WTC11 (cell line): ENCODE results near the gene AFF2. TPM values are rescaled to one million over a fixed set of nuclear protein-coding genes. Genes with fewer than 3 reads are reported as not detected.

Source experiments
- ATAC-seq: fragments of 200-7000 bp; cut with Tn5 transposase; 2 replicates; pipeline ENCODE4 v1.10.0; 2021; ENCODE audit warnings: mild to moderate bottlenecking, moderate library complexity
- CTCF ChIA-PET: fragments of 300-600 bp; sonication (Branson Sonifier 250); formaldehyde crosslinking; loops from one replicate; lab custom pipeline; 2021; ENCODE audit warnings: antibody characterized with exemption; lab: Charles Lee
- POLR2A ChIA-PET: fragments of 350-600 bp; sonication (Branson Sonifier 250); formaldehyde crosslinking; loops from one replicate; lab custom pipeline; 2021; ENCODE audit warnings: antibody characterized with exemption; lab: Charles Lee
- DNase-seq: peaks from one replicate; pipeline ENCODE4 v3.0.0; 2021; ENCODE audit warnings: low spot score
- H3K27ac Mint-ChIP-seq: 2 replicates; pipeline ENCODE4 v1.8.0; 2021; ENCODE audit warnings: mixed read lengths
- H3K27me3 Mint-ChIP-seq: 2 replicates; pipeline ENCODE4 v1.8.0; 2021; ENCODE audit warnings: low read depth, mild to moderate bottlenecking, moderate library complexity, mixed read lengths
- H3K36me3 Mint-ChIP-seq: 2 replicates; pipeline ENCODE4 v1.8.0; 2021; ENCODE audit warnings: mixed read lengths
- H3K4me1 Mint-ChIP-seq: 2 replicates; pipeline ENCODE4 v1.8.0; 2022; ENCODE audit warnings: mixed read lengths
- H3K4me3 Mint-ChIP-seq: 2 replicates; pipeline ENCODE4 v1.8.0; 2021; ENCODE audit warnings: mild to moderate bottlenecking, moderate library complexity, mixed read lengths
- H3K9me3 Mint-ChIP-seq: 2 replicates; pipeline ENCODE4 v1.8.0; 2021; ENCODE audit warnings: mixed read lengths
- CBFB ChIP-seq: sonication (generic); formaldehyde crosslinking; IDR thresholded peaks from 2 replicates; pipeline ENCODE4 v1.8.1; 2022; ENCODE audit warnings: mild to moderate bottlenecking, low read depth, missing genetic modification reagents
- ETV6 ChIP-seq: sonication (generic); formaldehyde crosslinking; IDR thresholded peaks from 2 replicates; pipeline ENCODE4 v1.8.1; 2022; ENCODE audit warnings: mild to moderate bottlenecking, missing genetic modification reagents
- IRF2 ChIP-seq: sonication (generic); formaldehyde crosslinking; IDR thresholded peaks from 2 replicates; pipeline ENCODE4 v1.8.0; 2022; ENCODE audit warnings: low read depth, missing genetic modification reagents, borderline replicate concordance
- NFATC4 ChIP-seq: fragments of 250-450 bp; sonication (Bioruptor Pico); IDR thresholded peaks from 2 replicates; pipeline ENCODE4 v1.9.0; 2021; ENCODE audit warnings: mild to moderate bottlenecking
- NFE2L1 ChIP-seq: sonication (generic); formaldehyde crosslinking; IDR thresholded peaks from 2 replicates; pipeline ENCODE4 v1.8.1; 2023; ENCODE audit warnings: missing genetic modification reagents
- PRRX2 ChIP-seq: fragments of 250-450 bp; sonication (Bioruptor Pico); IDR thresholded peaks from 2 replicates; pipeline ENCODE4 v1.8.0; 2021; ENCODE audit warnings: mild to moderate bottlenecking
- RELA ChIP-seq: sonication (generic); formaldehyde crosslinking; IDR thresholded peaks from 2 replicates; pipeline ENCODE4 v1.8.1; 2022; ENCODE audit warnings: missing genetic modification reagents, mild to moderate bottlenecking, borderline replicate concordance
- SP1 ChIP-seq: sonication (generic); formaldehyde crosslinking; conservative IDR thresholded peaks from 2 replicates; pipeline ENCODE4 v1.8.1; 2022; ENCODE audit warnings: missing genetic modification reagents
- ZNF121 ChIP-seq: sonication (generic); formaldehyde crosslinking; IDR thresholded peaks from 2 replicates; pipeline ENCODE4 v1.8.0; 2023; ENCODE audit warnings: missing genetic modification reagents
- ZNF396 ChIP-seq: fragments of 250-450 bp; sonication (Bioruptor Pico); IDR thresholded peaks from 2 replicates; pipeline ENCODE4 v1.8.0; 2021; ENCODE audit warnings: mild to moderate bottlenecking, moderate library complexity, borderline replicate concordance
- total RNA-seq: library from RNA; stranded (reverse); gene quantifications from 3 replicates; pipeline ENCODE4 v1.2.3, GENCODE V29; 2021
- TF ChIP-seq, protein P1 (sequence below): sonication (generic); formaldehyde crosslinking; IDR thresholded peaks from 2 replicates; pipeline ENCODE4 v1.8.1; 2022; ENCODE audit warnings: low read depth, missing genetic modification reagents, borderline replicate concordance
- TF ChIP-seq, protein P2 (sequence below): sonication (generic); formaldehyde crosslinking; conservative IDR thresholded peaks from 2 replicates; pipeline ENCODE4 v1.8.1; 2023; ENCODE audit warnings: mild to moderate bottlenecking, low read depth, missing genetic modification reagents, moderate library complexity
- TF ChIP-seq, protein P3 (sequence below): sonication (generic); formaldehyde crosslinking; IDR thresholded peaks from 2 replicates; pipeline ENCODE4 v1.8.0; 2022; ENCODE audit warnings: mild to moderate bottlenecking, missing genetic modification reagents
- TF ChIP-seq, protein P4 (sequence below): fragments of 200-600 bp; IDR thresholded peaks from 2 replicates; pipeline ENCODE4 v1.8.0; 2022; ENCODE audit warnings: antibody characterized with exemption
- TF ChIP-seq, protein P5 (sequence below): fragments of 250-450 bp; sonication (Bioruptor Pico); IDR thresholded peaks from 2 replicates; pipeline ENCODE4 v1.9.0; 2021; ENCODE audit warnings: moderate library complexity, mild to moderate bottlenecking, inconsistent platforms, borderline replicate concordance
- TF ChIP-seq, protein P6 (sequence below): sonication (generic); formaldehyde crosslinking; IDR thresholded peaks from 2 replicates; pipeline ENCODE4 v1.8.1; 2023; ENCODE audit warnings: mild to moderate bottlenecking, moderate library complexity, missing genetic modification reagents
- TF ChIP-seq, protein P7 (sequence below): sonication (generic); formaldehyde crosslinking; IDR thresholded peaks from 2 replicates; pipeline ENCODE4 v1.8.1; 2023; ENCODE audit warnings: mild to moderate bottlenecking, missing genetic modification reagents
- TF ChIP-seq, protein P8 (sequence below): sonication (generic); formaldehyde crosslinking; IDR thresholded peaks from 2 replicates; pipeline ENCODE4 v1.8.1; 2022; ENCODE audit warnings: mild to moderate bottlenecking, moderate library complexity, missing genetic modification reagents
- TF ChIP-seq, protein P9 (sequence below): sonication (generic); formaldehyde crosslinking; IDR thresholded peaks from 2 replicates; pipeline ENCODE4 v1.8.0; 2022; ENCODE audit warnings: mild to moderate bottlenecking, missing genetic modification reagents

AFF2 gene
- total RNA-seq, 1 experiment from 2014 or later, result 7.6 TPM

DNA sequence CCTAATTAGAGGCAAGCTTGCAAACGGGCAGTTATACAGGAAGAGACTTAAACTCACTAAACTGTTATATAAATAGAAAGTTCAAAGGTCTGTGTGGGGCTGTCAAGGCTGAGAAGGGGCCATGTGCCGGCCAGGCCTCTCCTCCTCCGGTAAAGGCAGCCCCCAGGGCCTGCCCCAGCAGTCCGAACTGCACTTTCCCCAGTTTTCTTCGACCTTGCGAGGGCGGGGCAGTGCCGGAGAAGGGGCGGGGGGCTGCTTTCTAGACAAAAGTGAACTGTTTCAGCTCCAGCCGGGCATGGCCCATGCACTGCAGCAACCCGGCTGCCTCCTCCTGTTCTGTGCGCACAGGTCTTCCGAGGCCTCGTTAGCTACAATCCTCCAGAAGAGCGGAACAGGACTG, 4.1 kb downstream of the AFF2 start (continued):
- TF ChIP-seq, protein P1, sequence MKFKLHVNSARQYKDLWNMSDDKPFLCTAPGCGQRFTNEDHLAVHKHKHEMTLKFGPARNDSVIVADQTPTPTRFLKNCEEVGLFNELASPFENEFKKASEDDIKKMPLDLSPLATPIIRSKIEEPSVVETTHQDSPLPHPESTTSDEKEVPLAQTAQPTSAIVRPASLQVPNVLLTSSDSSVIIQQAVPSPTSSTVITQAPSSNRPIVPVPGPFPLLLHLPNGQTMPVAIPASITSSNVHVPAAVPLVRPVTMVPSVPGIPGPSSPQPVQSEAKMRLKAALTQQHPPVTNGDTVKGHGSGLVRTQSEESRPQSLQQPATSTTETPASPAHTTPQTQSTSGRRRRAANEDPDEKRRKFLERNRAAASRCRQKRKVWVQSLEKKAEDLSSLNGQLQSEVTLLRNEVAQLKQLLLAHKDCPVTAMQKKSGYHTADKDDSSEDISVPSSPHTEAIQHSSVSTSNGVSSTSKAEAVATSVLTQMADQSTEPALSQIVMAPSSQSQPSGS (CRISPR knock-in tag), result no peak
- no peak for TF ChIP-seq ZNF121 (CRISPR knock-in tag)
- TF ChIP-seq, protein P2, sequence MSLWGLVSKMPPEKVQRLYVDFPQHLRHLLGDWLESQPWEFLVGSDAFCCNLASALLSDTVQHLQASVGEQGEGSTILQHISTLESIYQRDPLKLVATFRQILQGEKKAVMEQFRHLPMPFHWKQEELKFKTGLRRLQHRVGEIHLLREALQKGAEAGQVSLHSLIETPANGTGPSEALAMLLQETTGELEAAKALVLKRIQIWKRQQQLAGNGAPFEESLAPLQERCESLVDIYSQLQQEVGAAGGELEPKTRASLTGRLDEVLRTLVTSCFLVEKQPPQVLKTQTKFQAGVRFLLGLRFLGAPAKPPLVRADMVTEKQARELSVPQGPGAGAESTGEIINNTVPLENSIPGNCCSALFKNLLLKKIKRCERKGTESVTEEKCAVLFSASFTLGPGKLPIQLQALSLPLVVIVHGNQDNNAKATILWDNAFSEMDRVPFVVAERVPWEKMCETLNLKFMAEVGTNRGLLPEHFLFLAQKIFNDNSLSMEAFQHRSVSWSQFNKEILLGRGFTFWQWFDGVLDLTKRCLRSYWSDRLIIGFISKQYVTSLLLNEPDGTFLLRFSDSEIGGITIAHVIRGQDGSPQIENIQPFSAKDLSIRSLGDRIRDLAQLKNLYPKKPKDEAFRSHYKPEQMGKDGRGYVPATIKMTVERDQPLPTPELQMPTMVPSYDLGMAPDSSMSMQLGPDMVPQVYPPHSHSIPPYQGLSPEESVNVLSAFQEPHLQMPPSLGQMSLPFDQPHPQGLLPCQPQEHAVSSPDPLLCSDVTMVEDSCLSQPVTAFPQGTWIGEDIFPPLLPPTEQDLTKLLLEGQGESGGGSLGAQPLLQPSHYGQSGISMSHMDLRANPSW (CRISPR knock-in tag), result no peak
- no peak for TF ChIP-seq ZNF396 (CRISPR knock-in tag)
- TF ChIP-seq, protein P3, sequence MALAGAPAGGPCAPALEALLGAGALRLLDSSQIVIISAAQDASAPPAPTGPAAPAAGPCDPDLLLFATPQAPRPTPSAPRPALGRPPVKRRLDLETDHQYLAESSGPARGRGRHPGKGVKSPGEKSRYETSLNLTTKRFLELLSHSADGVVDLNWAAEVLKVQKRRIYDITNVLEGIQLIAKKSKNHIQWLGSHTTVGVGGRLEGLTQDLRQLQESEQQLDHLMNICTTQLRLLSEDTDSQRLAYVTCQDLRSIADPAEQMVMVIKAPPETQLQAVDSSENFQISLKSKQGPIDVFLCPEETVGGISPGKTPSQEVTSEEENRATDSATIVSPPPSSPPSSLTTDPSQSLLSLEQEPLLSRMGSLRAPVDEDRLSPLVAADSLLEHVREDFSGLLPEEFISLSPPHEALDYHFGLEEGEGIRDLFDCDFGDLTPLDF (CRISPR knock-in tag), result no peak
- TF ChIP-seq, protein P4, sequence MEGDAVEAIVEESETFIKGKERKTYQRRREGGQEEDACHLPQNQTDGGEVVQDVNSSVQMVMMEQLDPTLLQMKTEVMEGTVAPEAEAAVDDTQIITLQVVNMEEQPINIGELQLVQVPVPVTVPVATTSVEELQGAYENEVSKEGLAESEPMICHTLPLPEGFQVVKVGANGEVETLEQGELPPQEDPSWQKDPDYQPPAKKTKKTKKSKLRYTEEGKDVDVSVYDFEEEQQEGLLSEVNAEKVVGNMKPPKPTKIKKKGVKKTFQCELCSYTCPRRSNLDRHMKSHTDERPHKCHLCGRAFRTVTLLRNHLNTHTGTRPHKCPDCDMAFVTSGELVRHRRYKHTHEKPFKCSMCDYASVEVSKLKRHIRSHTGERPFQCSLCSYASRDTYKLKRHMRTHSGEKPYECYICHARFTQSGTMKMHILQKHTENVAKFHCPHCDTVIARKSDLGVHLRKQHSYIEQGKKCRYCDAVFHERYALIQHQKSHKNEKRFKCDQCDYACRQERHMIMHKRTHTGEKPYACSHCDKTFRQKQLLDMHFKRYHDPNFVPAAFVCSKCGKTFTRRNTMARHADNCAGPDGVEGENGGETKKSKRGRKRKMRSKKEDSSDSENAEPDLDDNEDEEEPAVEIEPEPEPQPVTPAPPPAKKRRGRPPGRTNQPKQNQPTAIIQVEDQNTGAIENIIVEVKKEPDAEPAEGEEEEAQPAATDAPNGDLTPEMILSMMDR, result no peak
- TF ChIP-seq, protein P5, sequence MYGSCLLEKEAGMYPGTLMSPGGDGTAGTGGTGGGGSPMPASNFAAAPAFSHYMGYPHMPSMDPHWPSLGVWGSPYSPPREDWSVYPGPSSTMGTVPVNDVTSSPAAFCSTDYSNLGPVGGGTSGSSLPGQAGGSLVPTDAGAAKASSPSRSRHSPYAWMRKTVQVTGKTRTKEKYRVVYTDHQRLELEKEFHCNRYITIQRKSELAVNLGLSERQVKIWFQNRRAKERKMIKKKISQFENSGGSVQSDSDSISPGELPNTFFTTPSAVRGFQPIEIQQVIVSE (CRISPR knock-in tag), result no peak
- TF ChIP-seq ETV6 (CRISPR knock-in tag), result no peak
- TF ChIP-seq NFE2L1 (CRISPR knock-in tag), result no peak
- TF ChIP-seq SP1 (CRISPR knock-in tag), result no peak
- TF ChIP-seq, protein P6, sequence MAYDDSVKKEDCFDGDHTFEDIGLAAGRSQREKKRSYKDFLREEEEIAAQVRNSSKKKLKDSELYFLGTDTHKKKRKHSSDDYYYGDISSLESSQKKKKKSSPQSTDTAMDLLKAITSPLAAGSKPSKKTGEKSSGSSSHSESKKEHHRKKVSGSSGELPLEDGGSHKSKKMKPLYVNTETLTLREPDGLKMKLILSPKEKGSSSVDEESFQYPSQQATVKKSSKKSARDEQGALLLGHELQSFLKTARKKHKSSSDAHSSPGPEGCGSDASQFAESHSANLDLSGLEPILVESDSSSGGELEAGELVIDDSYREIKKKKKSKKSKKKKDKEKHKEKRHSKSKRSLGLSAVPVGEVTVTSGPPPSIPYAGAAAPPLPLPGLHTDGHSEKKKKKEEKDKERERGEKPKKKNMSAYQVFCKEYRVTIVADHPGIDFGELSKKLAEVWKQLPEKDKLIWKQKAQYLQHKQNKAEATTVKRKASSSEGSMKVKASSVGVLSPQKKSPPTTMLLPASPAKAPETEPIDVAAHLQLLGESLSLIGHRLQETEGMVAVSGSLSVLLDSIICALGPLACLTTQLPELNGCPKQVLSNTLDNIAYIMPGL (CRISPR knock-in tag), result no peak
- TF ChIP-seq PRRX2 (CRISPR knock-in tag), result no peak
- TF ChIP-seq, protein P7, sequence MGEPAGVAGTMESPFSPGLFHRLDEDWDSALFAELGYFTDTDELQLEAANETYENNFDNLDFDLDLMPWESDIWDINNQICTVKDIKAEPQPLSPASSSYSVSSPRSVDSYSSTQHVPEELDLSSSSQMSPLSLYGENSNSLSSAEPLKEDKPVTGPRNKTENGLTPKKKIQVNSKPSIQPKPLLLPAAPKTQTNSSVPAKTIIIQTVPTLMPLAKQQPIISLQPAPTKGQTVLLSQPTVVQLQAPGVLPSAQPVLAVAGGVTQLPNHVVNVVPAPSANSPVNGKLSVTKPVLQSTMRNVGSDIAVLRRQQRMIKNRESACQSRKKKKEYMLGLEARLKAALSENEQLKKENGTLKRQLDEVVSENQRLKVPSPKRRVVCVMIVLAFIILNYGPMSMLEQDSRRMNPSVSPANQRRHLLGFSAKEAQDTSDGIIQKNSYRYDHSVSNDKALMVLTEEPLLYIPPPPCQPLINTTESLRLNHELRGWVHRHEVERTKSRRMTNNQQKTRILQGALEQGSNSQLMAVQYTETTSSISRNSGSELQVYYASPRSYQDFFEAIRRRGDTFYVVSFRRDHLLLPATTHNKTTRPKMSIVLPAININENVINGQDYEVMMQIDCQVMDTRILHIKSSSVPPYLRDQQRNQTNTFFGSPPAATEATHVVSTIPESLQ (CRISPR knock-in tag), result no peak

DNA sequence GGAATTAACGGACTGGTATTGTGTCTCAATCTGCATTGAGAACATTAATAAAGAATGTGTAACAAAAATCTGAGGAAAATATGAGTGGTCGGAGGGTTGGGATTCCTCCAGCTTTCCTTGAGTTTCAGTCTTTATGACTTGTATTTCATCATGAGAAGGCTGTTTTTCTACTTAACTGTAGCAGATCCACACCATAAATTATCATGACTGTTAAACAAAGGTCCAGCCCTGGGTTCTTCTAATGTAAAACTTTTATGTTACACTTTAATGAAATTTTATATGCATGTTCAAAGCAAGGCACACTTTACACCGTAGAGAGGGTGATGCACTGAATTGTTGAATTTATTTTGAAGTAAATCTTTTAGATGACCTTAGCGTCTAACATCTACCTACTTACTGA, 7.0 kb downstream of the AFF2 start:
- H3K36me3 Mint-ChIP-seq, result no peaks in the 10 kb centered on the region
- DNase-seq (no peak), ATAC-seq (no peak)
- H3K4me3 Mint-ChIP-seq, result no peak overlapping the region
- peaks cover 6% of the 10 kb centered on the region; the same call in 1 of the 2 replicates for H3K27me3 Mint-ChIP-seq
- POLR2A ChIA-PET, result no interaction called here
- no peaks in the 10 kb centered on the region for H3K9me3 Mint-ChIP-seq
- no peak overlapping the region for H3K27ac Mint-ChIP-seq
- CTCF ChIA-PET, result interaction anchor here (0.6 kb wide), 1 partner anchor 61 kb away, joined by 3 read pairs; no protein-coding TSS in a partner anchor
- H3K4me1 Mint-ChIP-seq, result peaks cover 21% of the 10 kb centered on the region
- no peak for TF ChIP-seq CBFB (CRISPR knock-in tag)
- TF ChIP-seq, protein P5 (CRISPR knock-in tag), result no peak
- TF ChIP-seq IRF2 (CRISPR knock-in tag), result no peak
- no peak for TF ChIP-seq NFATC4 (CRISPR knock-in tag)
- TF ChIP-seq RELA (CRISPR knock-in tag), result no peak
- TF ChIP-seq, protein P8, sequence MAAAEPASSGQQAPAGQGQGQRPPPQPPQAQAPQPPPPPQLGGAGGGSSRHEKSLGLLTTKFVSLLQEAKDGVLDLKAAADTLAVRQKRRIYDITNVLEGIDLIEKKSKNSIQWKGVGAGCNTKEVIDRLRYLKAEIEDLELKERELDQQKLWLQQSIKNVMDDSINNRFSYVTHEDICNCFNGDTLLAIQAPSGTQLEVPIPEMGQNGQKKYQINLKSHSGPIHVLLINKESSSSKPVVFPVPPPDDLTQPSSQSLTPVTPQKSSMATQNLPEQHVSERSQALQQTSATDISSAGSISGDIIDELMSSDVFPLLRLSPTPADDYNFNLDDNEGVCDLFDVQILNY (CRISPR knock-in tag), result no peak
- TF ChIP-seq, protein P4, result no peak
- TF ChIP-seq, protein P9, sequence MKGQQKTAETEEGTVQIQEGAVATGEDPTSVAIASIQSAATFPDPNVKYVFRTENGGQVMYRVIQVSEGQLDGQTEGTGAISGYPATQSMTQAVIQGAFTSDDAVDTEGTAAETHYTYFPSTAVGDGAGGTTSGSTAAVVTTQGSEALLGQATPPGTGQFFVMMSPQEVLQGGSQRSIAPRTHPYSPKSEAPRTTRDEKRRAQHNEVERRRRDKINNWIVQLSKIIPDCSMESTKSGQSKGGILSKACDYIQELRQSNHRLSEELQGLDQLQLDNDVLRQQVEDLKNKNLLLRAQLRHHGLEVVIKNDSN, result no peak
